ENCODE measurements around the gene HEPN1.
"Not testable (repeated sequence)": the region's sequence is repeated elsewhere in the genome, so short reads cannot be mapped to it uniquely, and the experiment has no call there.

HEPN1 gene

DNA sequence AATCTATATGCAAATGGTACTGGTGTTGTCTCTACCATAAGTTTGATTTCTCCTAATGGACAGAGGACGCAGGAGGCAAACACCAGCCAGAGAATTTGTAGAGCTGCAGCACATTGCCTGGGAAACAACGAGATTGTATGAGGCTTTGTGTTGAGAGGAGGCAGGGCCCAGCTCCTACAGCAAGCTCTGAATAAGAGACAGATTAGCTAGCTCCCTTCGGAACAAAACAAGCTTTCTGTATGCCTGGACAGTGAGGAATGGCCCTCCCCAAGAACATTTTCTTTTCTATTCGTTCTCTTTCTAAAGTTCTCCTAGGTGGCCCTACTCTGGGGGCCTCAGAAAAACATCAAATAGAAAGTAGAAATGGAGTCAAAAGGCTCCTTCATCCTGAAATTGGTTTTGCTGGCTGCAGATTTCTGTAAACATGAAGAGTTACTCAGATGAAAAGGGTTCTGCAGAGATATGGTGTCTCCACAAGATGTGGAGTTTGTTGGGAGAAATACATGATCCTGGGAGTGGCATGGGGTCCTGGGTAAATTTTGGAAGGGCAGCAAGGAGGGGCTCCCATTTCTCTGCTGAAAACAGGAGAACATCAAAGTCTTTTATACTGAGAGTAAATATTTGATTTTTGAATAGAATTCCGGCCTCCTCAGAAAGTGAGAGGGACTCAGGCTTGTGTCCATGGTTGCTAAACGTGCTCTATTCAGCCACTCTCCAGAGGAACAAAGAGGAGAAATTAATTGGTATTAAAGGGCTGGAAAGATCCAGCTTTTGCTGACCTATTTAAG is 23.6 kb downstream of the HEPN1 start:
- DNase-seq (ENCODE audit: low read depth), result no peak

DNA sequence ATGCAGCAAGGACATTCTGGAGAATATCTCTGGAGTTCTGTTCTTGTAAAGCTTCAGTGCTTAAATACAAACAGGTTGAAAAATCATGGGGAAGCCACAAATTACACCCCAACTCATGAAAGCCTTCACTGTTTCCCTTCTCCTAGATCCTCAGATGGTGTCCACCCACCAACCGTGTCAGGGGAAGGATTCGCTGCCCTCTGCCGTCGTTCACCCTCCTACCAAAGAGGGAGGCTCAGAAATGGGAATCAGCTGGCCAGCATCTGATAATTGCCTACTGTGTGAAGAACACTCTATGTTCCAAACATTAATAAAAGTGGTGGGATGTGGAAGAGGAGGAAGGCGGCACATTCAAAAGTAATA is 24.2 kb downstream of the HEPN1 start:
- DNase-seq (ENCODE audit: low read depth), result no peak

DNA sequence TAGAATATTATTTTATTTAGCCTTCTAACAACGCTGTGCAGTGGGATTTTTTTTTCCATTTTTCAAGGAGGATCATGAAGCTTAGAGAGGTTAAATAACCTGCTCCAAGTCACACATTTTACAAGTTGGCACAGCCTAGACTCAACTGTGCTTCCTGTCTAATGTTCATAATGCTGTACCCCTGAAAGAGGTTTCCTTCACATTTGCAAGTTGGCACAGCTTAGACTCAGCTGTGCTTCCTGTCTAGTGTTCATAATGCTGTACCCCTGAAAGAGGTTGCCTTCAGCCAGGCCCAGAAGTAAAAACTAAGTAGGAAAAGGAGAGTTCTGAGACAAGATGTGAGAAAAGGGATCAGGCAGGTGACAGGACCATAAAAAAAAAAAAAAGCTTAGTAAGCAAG is 24.7 kb downstream of the HEPN1 start:
- no peak for DNase-seq (ENCODE audit: low read depth)

DNA sequence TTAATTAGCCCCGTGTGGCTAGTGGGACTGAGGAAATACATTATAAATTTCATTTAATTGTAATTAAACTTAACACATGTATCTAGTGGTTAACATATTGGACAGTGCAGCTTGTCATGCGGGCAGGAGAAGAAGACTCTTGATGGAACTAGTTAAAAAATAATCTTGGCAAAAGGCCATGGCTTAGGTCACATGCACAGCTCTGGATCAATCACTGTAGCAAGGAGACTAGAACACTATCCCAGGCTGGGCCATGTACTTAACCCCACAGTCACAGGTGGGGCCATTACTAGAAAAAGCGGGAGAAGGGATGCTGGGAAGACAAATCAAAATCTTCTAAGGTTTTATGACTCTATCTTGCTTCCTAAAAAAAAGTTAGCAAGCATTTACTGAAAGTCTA is 25.5 kb downstream of the HEPN1 start:
- no peak for DNase-seq (ENCODE audit: low read depth)

DNA sequence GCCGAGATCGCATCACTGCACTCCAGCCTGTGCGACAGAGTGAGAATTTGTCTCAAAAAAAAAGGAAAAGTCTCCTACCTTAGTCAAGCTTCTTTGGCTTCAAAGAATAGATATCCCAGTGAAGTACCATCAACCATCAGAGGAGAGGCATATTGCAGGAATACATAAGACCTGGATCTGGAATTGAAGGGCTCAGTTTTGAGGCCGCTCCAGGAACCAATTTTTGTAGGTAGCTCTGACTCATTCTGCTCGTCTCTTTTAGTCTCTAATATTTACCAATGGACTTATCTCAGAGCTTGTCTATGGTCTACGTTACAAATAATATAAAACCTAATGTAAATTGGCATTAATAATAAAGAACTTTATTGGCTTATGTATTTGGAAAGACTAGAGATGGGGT is 26.8 kb downstream of the HEPN1 start:
- DNase-seq (ENCODE audit: low read depth), result no peak

DNA sequence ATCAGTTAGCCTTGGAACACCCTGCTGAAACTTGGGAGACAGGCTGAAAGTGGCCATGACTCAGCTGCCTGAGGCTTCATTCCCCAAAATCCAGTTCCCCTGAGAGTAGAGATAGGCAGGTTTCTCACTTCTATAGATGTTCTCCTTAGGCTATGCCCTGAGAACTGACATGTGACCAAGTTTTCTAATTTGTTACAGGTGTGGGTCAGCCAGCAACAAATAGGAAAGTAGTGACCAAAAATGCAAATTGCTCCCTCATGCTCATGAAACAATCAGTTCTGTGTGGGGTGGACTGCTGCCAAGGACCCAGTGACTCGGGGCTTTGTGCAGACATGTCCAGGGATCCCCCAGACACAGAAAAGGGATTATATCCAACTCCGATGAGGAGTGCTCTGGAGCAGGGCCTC is 27.7 kb downstream of the HEPN1 start:
- peak; percentile 6 for DNase-seq (ENCODE audit: low read depth)

DNA sequence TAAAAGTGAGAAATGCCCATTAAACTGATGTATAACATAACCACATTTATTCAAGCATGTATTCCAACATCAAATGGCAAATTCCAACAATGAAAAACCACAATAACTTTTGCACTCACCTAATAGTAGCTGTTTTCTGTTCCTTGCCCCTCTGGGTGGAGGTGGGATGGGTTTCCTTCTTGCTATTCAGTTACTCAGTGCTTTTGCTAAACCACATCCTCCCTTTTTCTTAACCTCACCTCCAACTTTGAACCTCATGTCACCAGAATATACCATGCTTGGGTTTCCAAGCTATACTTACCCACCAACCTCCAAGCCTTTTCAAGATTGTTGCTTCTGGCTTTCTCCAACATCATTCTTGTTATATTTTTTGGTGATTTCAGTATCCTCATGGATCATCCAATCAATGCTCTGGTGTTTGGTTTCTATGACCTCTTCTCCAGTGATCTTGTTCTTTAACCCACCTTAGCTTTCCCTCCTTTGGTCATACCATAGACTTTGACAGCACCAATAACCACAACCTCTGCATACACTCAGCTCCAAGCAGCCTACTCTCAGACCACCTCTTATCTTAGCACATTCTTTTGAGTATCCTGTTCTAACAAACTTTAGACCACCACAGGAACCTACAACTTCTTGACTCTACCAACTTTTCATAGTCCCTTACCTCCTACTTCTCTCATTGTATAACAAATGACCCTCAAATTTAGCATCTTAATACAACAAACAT is 31.7 kb downstream of the HEPN1 start:
- DNase-seq (ENCODE audit: low read depth), result no peak

DNA sequence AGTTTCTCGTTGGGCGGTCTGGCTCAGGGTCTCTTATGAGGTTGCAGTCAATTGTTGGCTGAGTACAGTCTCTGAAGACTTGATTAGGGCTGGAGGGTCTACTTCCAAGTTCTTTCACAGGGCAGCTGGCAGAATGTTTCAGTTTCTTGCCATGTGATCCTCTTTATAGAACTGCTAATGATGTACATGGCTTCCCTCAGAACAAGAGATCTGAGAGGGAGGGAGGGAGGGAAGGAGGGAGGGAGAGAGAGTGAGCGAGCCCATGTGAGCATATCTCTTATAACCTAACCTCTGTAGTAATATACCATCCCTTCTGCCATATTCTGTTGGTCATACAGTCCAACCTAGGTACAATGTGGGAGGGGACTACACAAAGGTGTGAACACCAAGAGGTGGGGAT is 32.3 kb downstream of the HEPN1 start:
- no peak for DNase-seq (ENCODE audit: low read depth)

DNA sequence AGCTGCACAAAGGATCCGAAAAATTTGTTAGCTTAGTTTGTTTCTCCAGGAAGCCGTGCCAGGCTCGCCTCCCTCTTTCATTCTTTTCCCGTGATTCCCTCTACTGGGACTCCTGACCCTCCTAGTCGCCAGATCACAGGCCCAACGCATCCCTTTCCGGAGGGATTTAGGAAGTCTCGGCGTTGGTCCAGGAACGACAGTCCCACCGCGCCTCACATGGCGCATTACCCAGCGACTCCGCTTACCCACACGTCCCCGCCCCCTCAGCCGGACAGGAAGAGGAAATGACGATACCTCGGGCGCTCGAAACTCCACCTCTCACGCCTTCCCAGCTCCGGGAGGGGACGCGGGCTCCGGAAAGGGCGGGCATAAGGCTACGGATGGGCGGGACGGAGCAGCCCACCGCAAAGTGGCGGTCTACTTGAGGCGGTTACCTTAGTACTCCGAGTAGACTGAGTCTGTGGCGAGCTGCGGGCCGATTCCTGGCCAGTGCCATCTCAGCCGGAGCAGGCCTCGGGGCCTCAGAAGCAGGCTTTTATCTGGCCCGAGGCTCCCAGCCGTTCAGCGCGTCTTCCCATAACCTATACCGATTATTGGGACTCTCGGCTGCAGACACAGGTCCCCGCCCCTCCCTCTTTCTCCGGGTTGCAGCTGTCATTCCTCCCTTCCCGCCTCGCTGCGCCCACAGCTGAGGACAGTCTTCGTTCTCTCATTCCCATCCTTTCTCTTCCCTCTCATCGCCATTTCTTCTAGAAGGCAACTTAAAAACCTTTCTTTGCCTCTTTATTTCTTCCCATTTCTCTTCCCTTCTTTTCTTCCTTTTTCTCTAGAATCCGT is 34.9 kb downstream of the HEPN1 start, which contains the start of gene CCDC15:
Gene CCDC15, plus strand, starts transcription at position 450 of the 837 bp plus-strand sequence. CDS start 531 bp downstream, outside the sequence.
- peak; percentile 94 for DNase-seq (ENCODE audit: low read depth)

DNA sequence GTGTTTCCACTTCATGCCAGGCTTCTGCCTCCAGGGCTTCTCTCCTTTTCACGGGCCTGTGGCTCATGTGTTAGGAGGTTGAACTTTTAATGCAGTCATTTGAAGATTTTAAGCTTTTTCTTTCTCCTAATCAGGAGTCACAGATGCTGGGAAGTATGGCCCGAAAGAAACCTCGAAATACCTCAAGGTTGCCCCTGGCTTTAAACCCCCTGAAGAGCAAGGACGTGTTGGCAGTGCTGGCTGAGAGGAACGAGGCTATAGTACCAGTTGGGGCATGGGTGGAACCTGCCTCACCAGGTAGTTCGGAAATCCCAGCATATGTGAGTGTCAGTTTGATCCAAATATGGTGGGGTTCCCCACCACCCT is 35.5 kb downstream of the HEPN1 start:
- DNase-seq (ENCODE audit: low read depth), result no peak

DNA sequence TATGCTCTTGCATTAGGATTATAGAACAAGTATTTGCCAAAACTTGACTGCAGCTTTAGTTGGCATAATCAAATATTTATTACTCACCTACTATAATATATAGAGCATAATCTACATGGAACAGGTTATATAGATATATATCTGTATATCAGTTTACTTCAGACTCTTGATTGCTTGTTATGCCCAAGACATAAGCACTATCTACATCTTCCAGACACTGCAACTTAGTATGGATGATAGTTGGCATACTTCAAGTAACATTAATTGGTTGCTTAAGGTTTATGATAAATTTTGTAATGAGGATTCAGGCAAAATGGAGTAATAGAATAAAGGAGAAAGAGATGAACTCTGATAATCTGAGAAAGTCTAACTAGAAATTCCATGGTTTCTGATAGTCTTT is 36.0 kb downstream of the HEPN1 start:
- no peak for DNase-seq (ENCODE audit: low read depth)

DNA sequence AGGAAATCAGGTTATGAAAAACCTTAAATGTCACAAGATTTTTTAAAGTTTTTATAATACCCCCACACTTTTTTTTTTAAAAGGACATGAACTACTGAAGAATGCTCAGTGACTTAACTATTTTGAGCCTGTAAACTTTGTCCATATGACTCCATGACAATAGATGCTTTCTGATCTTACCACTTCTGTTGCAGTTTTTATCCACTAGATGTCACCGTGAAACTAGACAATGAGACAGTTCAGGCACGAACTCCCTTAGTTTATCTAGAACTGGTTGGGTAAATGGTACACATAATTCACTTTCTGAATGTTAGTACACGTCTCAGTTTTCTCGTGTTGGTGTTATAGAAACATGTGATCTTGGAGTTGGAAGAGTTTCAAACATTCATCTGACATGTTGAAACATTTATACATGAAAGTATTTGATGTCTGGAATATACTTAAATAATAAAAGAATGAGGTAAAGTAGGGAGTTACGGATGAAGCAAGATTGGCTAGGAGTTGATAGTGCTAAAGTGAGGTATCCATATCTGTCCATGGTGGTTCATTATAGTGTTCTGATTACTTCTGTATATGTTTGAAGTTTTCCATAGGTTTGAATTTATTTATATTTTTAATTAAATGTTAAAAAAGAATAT is 43.0 kb downstream of the HEPN1 start:
- peak; percentile 75 for DNase-seq (ENCODE audit: low read depth)

DNA sequence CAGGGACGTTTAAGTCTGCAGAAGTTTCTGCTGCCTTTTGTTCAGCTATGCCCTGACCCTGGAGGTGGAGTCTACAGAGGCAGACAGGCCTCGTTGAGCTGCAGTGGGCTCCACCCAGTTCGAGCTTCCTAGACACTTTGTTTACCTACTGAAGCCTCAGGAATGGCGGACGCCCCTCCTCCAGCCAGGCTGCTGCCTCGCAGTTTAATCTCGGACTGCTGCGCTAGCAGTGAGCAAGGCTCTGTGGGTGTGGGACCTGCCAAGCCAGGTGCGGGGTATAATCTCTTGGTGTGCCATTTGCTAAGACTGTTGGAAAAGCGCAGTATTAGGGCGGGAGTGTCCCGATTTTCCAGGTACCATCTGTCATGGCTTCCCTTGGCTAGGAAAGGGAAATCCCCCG is 49.1 kb downstream of the HEPN1 start:
- DNase-seq (ENCODE audit: low read depth), result not testable (repeated sequence)

Measured in fibroblast of the conjunctiva (primary cell).